HG02763 (cell line): ENCODE data around the gene NUDT8.
"Not testable (repeated sequence)": the region's sequence is repeated elsewhere in the genome, so short reads cannot be mapped to it uniquely, and the experiment has no call there.

ENCODE experiments used
- ATAC-seq: cut with Tn5 transposase; IDR thresholded peaks from one replicate; pipeline ENCODE4 v1.9.1; 2021; ENCODE audit warnings: mild to moderate bottlenecking, moderate library complexity; ENCODE audit not compliant: unreplicated experiment

NUDT8 gene

DNA sequence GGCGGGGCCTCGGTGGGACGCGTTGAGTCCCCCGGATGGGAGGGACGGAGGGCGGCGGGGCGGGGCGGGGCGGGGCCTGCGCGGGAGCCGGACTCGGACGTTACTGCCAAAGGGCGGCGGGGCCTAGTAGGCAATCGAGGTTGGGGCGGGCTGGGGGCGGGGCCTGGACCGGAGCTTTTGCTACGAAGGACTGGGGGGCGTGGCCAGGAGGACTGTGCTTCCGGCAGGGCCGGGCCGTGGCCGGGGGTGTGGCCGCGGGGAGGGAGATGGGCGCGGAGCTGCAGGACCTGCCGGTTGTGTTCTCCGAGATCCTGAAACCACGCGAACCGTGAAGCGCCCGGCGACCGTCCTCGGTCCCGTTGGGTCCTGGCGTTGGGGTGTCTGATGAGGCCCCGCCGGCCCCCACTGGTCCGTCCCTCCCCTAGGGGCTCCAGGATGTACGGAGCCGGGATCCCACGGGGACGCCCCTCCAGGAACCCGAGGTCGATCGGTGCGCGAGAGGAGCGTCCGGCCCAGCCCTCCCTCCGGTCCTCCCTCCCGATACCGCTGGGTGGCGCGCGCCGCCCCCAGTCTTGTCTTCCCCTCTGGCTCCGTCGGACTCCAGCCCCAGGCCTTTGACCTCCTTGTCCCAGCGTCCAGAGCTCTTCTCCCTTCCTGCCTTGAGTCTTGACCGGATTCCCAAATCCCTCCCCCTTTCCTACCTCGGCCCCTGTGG, 648 bp upstream of the NUDT8 start:
- peak; percentile 66 for ATAC-seq

- no peak for ATAC-seq
These were observed 889 bp downstream of the NUDT8 start for GRCh38 chr11:67628710-67629385.

- no peak for ATAC-seq
These were observed 1.7 kb downstream of the NUDT8 start for GRCh38 chr11:67627812-67628624.

- no peak for ATAC-seq
These were observed 2.3 kb downstream of the NUDT8 start for GRCh38 chr11:67627441-67627811.

DNA sequence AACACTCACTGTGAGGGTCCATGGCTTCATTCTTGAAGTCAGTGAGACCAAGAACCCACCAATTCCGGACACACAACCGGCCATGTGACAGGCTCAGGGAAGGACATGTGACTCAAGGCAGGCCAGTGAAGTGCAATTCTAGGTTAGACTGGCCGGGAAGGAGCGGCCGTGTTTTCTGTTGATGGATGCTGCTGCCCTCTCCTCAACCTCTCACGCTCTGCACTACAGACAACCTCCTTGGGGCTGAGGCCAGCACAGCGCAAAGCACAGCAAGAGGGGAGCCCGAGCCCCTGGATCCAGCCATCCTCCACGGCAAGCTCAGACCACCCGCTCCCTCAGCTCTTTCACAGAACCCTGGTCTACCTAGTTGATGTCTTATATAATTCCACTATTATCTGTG, 2.8 kb downstream of the NUDT8 start:
- ATAC-seq = no peak

- not testable (repeated sequence) for ATAC-seq
These were observed 3.5 kb downstream of the NUDT8 start for GRCh38 chr11:67626131-67626833.

- not testable (repeated sequence) for ATAC-seq
These were observed 5.9 kb downstream of the NUDT8 start for GRCh38 chr11:67623795-67624194.

DNA sequence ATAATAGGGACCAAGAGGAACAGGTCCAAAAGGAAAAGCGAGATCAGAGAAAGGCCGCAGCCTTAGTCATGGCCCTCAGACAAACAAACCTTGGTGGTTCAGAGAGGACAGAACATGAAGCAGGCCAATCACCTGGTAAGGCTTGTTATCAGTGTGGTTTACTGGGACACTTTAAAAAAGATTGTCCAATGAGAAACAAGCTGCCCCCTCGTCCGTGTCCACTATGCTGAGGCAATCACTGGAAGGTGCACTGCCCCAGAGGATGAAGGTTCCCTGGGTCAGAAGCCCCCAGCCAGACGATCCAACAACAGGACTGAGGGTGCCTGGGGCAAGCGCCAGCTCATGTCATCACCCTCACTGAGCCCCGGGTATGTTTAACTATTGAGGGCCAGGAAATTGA, 6.8 kb downstream of the NUDT8 start:
- ATAC-seq = not testable (repeated sequence)

GRCh38 chr11:67621928-67622327, 7.8 kb downstream of the NUDT8 start:
- ATAC-seq = not testable (repeated sequence)

DNA sequence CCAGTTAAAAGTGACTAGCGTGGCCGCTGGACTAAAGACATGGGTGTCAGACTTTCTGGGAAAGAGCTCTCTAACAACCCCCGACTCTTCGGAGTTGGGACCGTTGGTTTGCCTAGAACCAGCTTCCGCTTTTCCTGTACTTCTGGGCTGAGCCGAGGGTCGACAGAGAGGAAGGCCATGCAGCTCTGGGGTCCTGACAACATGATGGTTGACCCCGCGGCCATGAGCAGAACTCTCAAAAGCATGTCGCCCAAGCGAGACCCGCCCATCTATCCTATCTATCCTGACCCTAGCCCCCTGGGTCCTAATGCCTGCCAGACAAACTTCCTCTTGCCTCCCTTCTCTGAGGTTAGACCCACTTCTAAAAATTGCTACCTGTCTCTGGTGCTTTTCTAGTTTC, 9.1 kb downstream of the NUDT8 start:
- not testable (repeated sequence) for ATAC-seq

- ATAC-seq = not testable (repeated sequence)
These were observed 9.8 kb downstream of the NUDT8 start for GRCh38 chr11:67619683-67620618.

- ATAC-seq = not testable (repeated sequence)
These were observed 10.7 kb downstream of the NUDT8 start for GRCh38 chr11:67618901-67619659.

DNA sequence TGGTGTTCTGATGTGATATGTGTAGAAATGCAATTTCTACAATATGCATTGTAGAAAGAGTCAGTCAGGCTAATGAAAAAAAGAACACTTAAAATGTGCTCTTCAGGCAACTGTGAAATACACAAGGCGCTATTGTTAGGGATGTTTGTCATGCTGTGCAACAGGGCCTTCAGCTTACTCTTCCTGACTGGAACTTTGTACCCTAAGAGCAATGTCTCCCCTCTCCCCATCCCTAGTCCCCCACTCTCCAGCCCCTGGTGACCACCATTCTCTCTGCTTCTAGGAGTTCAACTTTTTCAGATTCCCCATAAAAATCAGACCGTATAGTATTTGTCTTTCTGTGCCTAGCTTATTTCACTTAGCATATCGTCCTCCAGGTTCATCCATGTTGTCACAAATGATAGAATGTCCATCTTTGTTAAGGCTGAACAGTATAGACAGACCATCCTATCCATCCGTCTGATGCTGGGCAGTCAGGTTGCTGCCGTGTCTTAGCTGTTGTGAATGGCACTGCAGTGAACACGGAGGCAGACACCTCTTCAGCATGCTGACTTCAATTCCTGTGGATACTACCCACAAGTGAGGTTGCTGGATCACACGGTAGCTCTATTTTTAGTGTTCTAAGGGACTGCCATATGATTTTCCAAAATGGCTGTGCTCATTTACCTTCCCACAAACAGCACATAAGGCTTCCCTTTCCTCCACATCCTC, 12.3 kb downstream of the NUDT8 start:
- no peak for ATAC-seq

- no peak for ATAC-seq
These were observed 13.1 kb downstream of the NUDT8 start for GRCh38 chr11:67616431-67617242.

DNA sequence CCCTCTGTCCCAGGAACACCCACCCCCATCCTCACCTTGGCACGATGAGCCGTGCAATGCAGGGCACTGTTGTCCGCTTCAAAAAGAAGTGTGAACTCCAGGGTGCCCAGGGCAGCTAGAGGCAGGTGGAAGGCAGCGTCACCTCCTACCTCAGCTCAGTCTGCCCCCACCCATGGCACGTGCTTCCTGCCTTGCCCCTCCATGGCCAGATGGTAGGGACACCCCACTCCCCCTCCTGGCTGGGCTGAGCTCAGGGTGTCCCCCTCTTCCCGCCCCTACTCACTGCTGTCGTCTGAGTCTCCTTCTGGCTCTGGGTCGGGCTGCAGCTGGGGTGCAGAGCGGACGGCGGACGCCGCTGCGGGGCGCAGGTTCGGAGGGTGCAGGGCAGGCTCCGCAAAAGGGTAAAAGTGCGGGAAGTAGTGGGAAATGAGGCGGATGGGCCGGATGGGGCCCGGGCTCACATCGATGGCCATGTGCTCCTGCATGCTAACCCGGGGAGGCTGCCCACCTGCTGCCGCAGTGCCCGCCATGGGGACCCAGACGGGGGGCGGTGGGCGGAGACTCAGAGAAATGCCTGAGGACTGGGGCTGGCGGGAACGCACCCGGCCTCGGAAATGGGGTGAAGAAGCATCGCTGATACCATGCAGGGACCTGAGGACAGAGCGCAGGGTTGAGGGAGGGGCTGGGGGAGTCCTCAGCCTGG, 13.9 kb downstream of the NUDT8 start:
- ATAC-seq = no peak

- no peak for ATAC-seq
These were observed 14.7 kb downstream of the NUDT8 start for GRCh38 chr11:67614730-67615714.
